MCF 10A (cell line): ENCODE results near the gene TM6SF1. TPM values are rescaled to one million over a fixed set of nuclear protein-coding genes. Genes with fewer than 3 reads are reported as not detected.

Source experiments
- Bru-seq: library from RNA; stranded (reverse); fragments of 400-500 nt; gene quantifications from one replicate; lab custom pipeline; 2021; lab: Mats Ljungman, UMichigan
- BruChase-seq, 2 experiments: library from RNA; stranded (reverse); fragments of 400-500 nt; gene quantifications; one replicate each; lab custom pipeline; 2021; lab: Mats Ljungman, UMichigan
- BruUV-seq: library from RNA; stranded (reverse); fragments of 400-500 nt; replicated peaks from 2 replicates; lab custom pipeline; 2021; lab: Mats Ljungman, UMichigan
- CTCF ChIA-PET: fragments of 300-600 bp; sonication (Branson Sonifier 250); formaldehyde crosslinking; extraction: SDS; loops from one replicate; lab custom pipeline; 2021; ENCODE audit warnings: antibody characterized with exemption, inconsistent platforms; lab: Yijun Ruan, JAX
- POLR2A ChIA-PET: fragments of 300-600, 350-650 bp; sonication (Branson Sonifier 250); formaldehyde crosslinking; extraction: SDS; loops from one replicate; lab custom pipeline; 2020; ENCODE audit warnings: antibody characterized with exemption, inconsistent platforms; lab: Yijun Ruan, JAX
- DNase-seq: peaks from one replicate; pipeline ENCODE4 v3.0.0-alpha.2; 2018; ENCODE audit not compliant: unreplicated experiment
- H3K27ac Mint-ChIP-seq: one replicate; pipeline ENCODE4 v1.8.0; 2022; ENCODE audit warnings: mild to moderate bottlenecking, low read depth, mixed read lengths; ENCODE audit not compliant: unreplicated experiment
- H3K27me3 Mint-ChIP-seq: one replicate; pipeline ENCODE4 v1.8.0; 2022; ENCODE audit warnings: mixed read lengths; ENCODE audit not compliant: insufficient read depth, unreplicated experiment
- H3K36me3 Mint-ChIP-seq: one replicate; pipeline ENCODE4 v1.8.0; 2022; ENCODE audit warnings: mild to moderate bottlenecking, moderate library complexity, mixed read lengths; ENCODE audit not compliant: insufficient read depth, unreplicated experiment
- H3K4me1 Mint-ChIP-seq: one replicate; pipeline ENCODE4 v1.8.0; 2022; ENCODE audit warnings: mixed read lengths; ENCODE audit not compliant: insufficient read depth, unreplicated experiment
- H3K4me3 Mint-ChIP-seq: one replicate; pipeline ENCODE4 v1.8.0; 2022; ENCODE audit warnings: mild to moderate bottlenecking, moderate library complexity, mixed read lengths; ENCODE audit not compliant: unreplicated experiment
- H3K9me3 Mint-ChIP-seq: one replicate; pipeline ENCODE4 v1.8.0; 2022; ENCODE audit warnings: mixed read lengths; ENCODE audit not compliant: unreplicated experiment
- intact Hi-C: fragments of 100-400 bp; cut with micrococcal nuclease; formaldehyde crosslinking; loops from 2 replicates; pipeline ENCODE4 v1.14.1; 2022
- long read RNA-seq: library from polyadenylated mRNA; stranded (forward); transcript quantifications from one replicate; pipeline ENCODE4 v2.0.0, GENCODE V29; 2022
- total RNA-seq: library from RNA; stranded (reverse); gene quantifications from 2 replicates; pipeline ENCODE4 v1.2.3, GENCODE V29; 2022
- TF ChIP-seq, protein P1 (sequence below): fragments of 200-600 bp; IDR thresholded peaks from one replicate; pipeline ENCODE4 v1.8.0; 2022; ENCODE audit warnings: antibody characterized with exemption, mild to moderate bottlenecking; ENCODE audit not compliant: unreplicated experiment

TM6SF1 gene
- 0.39 TPM in 1 of 2 replicates, not detected in the other for total RNA-seq
- percentile 4 among the genes with signal in this experiment for Bru-seq, nascent RNA
- BruChase-seq, experiment 1, labeled RNA remaining after a 6-hour chase = not detected
- percentile 11 among the genes with signal in this experiment for BruChase-seq, experiment 2, labeled RNA remaining after a 2-hour chase
- long read RNA-seq, partial matches to known transcripts = 0 of 3 reads
- long read RNA-seq, other reads (novel, unspliced or antisense) = 3 of 3 reads

DNA sequence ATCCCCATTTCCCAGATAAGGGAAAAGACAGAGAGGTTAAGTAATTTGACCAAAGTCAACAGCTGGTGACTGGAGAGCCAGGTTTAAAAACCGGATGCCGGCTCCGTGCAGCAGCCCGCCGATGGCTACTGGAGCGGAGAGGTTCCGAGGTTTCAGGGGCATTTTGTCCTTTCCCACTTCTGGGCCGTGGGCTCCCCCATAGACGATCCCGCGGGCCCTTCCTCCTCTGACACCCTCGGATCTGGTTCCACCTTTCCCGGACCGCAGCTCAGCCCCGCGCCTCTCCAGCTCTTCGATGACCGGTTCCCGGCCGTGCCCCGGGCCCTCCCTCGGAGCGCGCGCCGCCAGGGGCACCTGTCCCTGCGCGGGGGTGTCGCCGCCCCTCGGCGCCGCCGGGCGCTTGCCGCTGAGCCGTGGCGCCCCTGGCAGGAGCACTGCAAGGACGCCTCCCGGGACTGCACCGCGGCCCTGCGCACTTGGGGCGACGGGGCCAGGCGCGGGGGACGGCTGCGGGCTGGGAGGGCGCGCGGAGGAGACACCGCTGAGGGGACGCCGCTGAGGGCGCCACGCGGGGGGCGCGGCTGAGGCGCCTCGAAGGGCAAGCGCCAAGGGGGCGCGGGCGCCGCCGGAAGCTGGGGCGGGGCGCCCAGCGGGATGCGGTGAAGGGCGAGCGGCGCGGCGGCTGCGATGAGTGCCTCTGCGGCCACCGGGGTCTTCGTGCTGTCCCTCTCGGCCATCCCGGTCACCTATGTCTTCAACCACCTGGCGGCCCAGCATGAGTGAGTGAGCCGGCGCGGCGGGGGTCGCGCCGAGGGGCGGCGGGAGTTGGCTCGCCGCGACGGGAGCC, at the start of gene TM6SF1:
Gene TM6SF1, plus strand, starts transcription at position 652 of the 847 bp plus-strand sequence. Its CDS starts 36 bp downstream, at position 688.
- Mint-ChIP-seq H3K9me3 (peaks cover 9% of the 10 kb centered on the region), H3K27ac (no peak within 1 kb of the TSS), H3K4me3 (no peak within 1 kb of the TSS), H3K27me3 (peaks cover 6% of the 10 kb centered on the region), H3K36me3 (no peaks in the 10 kb centered on the region), H3K4me1 (peaks cover 7% of the 10 kb centered on the region)
- intact Hi-C loops = no loop called here
- TF ChIP-seq, protein P1, sequence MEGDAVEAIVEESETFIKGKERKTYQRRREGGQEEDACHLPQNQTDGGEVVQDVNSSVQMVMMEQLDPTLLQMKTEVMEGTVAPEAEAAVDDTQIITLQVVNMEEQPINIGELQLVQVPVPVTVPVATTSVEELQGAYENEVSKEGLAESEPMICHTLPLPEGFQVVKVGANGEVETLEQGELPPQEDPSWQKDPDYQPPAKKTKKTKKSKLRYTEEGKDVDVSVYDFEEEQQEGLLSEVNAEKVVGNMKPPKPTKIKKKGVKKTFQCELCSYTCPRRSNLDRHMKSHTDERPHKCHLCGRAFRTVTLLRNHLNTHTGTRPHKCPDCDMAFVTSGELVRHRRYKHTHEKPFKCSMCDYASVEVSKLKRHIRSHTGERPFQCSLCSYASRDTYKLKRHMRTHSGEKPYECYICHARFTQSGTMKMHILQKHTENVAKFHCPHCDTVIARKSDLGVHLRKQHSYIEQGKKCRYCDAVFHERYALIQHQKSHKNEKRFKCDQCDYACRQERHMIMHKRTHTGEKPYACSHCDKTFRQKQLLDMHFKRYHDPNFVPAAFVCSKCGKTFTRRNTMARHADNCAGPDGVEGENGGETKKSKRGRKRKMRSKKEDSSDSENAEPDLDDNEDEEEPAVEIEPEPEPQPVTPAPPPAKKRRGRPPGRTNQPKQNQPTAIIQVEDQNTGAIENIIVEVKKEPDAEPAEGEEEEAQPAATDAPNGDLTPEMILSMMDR = no peak
- ChIA-PET CTCF (no interaction called here), POLR2A (no interaction called here)
- no peak for DNase-seq
- BruUV-seq = no TSS peak

DNA sequence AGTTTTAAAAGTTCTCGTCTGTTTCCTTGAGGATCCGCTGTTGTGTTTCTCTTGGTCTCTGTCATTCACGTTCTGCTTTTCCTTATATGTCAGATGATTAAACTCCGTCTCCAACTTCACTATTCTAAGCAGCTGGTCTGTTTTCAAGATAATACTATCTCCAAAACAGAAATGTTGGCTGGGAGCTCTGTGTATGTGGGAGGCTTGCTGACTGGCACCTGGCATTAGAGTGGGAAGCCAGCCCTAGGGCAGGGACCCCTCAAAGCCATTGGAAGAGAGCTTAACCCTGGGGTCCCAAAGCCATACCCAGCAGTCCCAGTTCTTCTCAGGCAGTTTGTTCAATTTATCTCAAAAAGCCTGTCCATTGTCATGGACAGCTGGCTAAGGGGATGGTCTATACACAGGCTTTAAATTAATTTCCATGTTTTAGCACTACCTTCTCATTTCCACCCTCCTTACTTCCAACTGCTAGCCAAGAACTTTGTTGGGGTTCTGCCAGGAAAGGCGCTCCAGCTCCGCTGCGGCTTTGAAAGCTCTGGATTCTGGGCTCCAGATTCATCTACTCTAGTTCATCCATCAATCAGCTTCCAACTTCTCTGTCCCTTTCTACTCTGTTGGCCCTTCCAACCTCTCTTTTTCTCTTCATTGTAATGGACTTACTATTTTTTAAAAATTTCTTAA, 49.6 kb upstream of the TM6SF1 start:
- Mint-ChIP-seq H3K9me3 (no peaks in the 10 kb centered on the region), H3K27ac (no peak overlapping the region), H3K4me1 (no peaks in the 10 kb centered on the region), H3K27me3 (no peaks in the 10 kb centered on the region), H3K4me3 (no peak overlapping the region), H3K36me3 (peaks cover 32% of the 10 kb centered on the region)
- BruUV-seq = no TSS peak
- intact Hi-C loops = no loop called here
- TF ChIP-seq, protein P1 = no peak
- no peak for DNase-seq
- ChIA-PET CTCF (interaction anchor here (1.0 to 1.2 kb wide), 2 partner anchors 47 to 208 kb away, joined by 3 to 5 read pairs; no protein-coding TSS in a partner anchor), POLR2A (interaction anchor here (0.6 to 1.1 kb wide), 5 partner anchors 7 to 372 kb away, joined by 3 to 5 read pairs (median 5); partner anchors contain the start of gene BTBD1)

DNA sequence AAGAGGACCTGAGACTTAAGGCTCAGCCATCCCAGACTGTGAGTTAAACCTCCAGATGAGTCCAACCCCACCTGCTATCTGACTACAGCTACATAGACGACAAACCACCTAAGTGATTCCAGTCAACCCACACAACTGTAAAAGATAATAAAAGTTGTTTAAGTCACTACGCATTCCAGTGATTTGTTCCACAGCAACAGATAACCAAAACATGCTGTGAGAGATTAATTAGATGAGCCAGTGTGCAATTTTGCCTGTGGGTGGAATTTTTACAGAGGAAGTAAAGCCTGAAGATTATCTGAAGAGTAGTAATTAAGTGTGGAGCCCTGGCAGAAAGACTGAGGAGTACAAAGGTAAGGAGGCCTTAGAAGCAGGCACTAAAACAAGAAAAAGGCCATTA, 45.8 kb upstream of the TM6SF1 start:
- H3K27me3 Mint-ChIP-seq = no peaks in the 10 kb centered on the region
- H3K4me1 Mint-ChIP-seq = peaks cover 11% of the 10 kb centered on the region
- ChIA-PET POLR2A (interaction anchor here (0.9 to 1.9 kb wide), 2 partner anchors 11 to 50 kb away, joined by 4 to 9 read pairs; partner anchors contain the start of gene C15orf40), CTCF (no interaction called here)
- no peak for DNase-seq
- TF ChIP-seq, protein P1 = no peak
- intact Hi-C loops = no loop called here
- H3K36me3 Mint-ChIP-seq = no peaks in the 10 kb centered on the region
- H3K27ac Mint-ChIP-seq = no peak overlapping the region
- no peaks in the 10 kb centered on the region for H3K9me3 Mint-ChIP-seq
- no peak overlapping the region for H3K4me3 Mint-ChIP-seq
- no TSS peak for BruUV-seq
